ENCODE data around the gene MDFIC2. TPM values are rescaled to one million over a fixed set of nuclear protein-coding genes. Genes with fewer than 3 reads are reported as not detected.

Gene MDFIC2
- total RNA-seq, 5 donors from 2014 or later (not counting 1 experiment from before 2014, with no cell fraction given): not detected

DNA sequence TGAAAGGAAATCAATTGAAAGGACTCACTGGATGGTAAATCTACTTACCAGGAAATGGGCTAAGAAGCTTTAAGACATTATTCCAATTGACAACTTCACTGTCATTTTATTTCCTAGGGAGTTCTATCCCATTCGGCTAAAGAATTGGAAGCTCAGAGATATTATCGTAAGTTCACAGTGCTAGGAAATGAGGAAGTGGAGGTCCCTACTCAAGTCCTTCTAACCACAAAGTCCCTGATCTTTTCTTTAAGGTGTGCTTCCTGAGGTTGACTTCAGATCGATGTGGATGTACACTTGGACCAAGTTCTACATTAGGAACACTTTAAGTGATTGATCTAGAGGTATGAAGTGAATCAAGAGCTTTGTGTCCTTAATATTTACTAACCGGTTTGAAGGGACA is 63.6 kb downstream of the MDFIC2 start:
- Histone ChIP-seq H3K4me1 (ENCODE audit: control insufficient read depth in 1 of 2, extremely low read depth in 1 of 2, insufficient read depth in 2 of 2, low read length in 2 of 2) (no peaks in the 10 kb centered on the region), H3K4me3 (ENCODE audit: control insufficient read depth in 1 of 2, extremely low read depth in 1 of 2, low read length in 1 of 2) (no peak overlapping the region), H3K9me3 (no peaks in the 10 kb centered on the region), H3K27ac (ENCODE audit: low read length) (no peak overlapping the region), H3K27me3 (replicated peaks in 1 of 2; ENCODE audit: control insufficient read depth in 2 of 2, extremely low read depth in 1 of 2, insufficient read depth in 2 of 2, low read length in 1 of 2) (no peaks in the 10 kb centered on the region), H3K36me3 (ENCODE audit: control insufficient read depth in 2 of 2, extremely low read depth in 1 of 2, insufficient read depth in 1 of 2, low read length in 1 of 2) (no peaks in the 10 kb centered on the region)
- no peak overlapping the region for H3K27ac Mint-ChIP-seq
- no peak for DNase-seq
- POLR2A ChIA-PET: no interaction called here
- ATAC-seq (replicated peaks in 1 of 4): no peak
- H3K27me3 Mint-ChIP-seq: peaks cover 0 to 2% of the 10 kb centered on the region in 2 donors
- no peaks in the 10 kb centered on the region for H3K4me1 Mint-ChIP-seq
- H3K9me3 Mint-ChIP-seq: peaks cover 3 to 4% (median 3%) of the 10 kb centered on the region in 3 donors
- H3K4me3 Mint-ChIP-seq: no peak overlapping the region
- WGBS (ENCODE audit: insufficient coverage): no CpG with 5 or more reads among the region's 4 CpGs
- no peaks in the 10 kb centered on the region for H3K36me3 Mint-ChIP-seq
- CTCF ChIA-PET: no interaction called here

DNA sequence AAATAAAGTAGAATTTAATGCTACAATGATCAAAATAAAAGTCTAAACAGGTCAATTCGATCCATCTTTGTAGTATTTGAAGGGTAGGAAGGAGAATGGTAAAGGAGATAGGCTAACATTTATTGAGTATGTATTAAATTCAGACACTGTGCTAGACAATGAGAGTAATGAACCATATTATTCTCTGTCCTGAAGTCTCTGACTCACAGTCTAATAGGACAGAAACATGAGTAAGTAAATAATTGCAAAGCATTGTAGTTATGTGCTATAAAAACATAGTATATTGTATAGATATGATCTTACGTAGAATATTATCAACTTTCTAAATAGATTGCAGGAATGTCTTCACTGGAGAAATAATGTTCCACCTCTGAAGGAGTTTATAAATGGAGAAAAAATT is 64.5 kb downstream of the MDFIC2 start:
- ATAC-seq (replicated peaks in 1 of 4) (no peak), DNase-seq (no peak)
- POLR2A ChIA-PET: no interaction called here
- no peaks in the 10 kb centered on the region for H3K27me3 ChIP-seq (replicated peaks in 1 of 2; ENCODE audit: control insufficient read depth in 2 of 2, extremely low read depth in 1 of 2, insufficient read depth in 2 of 2, low read length in 1 of 2)
- H3K27ac ChIP-seq (ENCODE audit: low read length): no peak overlapping the region
- peaks cover 2 to 4% of the 10 kb centered on the region in 2 donors for H3K27me3 Mint-ChIP-seq
- no peaks in the 10 kb centered on the region for H3K4me1 ChIP-seq (ENCODE audit: control insufficient read depth in 1 of 2, extremely low read depth in 1 of 2, insufficient read depth in 2 of 2, low read length in 2 of 2)
- no peak overlapping the region for H3K27ac Mint-ChIP-seq
- no CpG with 5 or more reads among the region's 2 CpGs for WGBS (ENCODE audit: insufficient coverage)
- no peak overlapping the region for H3K4me3 ChIP-seq (ENCODE audit: control insufficient read depth in 1 of 2, extremely low read depth in 1 of 2, low read length in 1 of 2)
- H3K4me1 Mint-ChIP-seq: no peaks in the 10 kb centered on the region
- no peaks in the 10 kb centered on the region for H3K36me3 ChIP-seq (ENCODE audit: control insufficient read depth in 2 of 2, extremely low read depth in 1 of 2, insufficient read depth in 1 of 2, low read length in 1 of 2)
- no peaks in the 10 kb centered on the region for H3K36me3 Mint-ChIP-seq
- CTCF ChIA-PET: no interaction called here
- H3K9me3 ChIP-seq: no peaks in the 10 kb centered on the region
- peaks cover 3 to 4% (median 3%) of the 10 kb centered on the region in 3 donors for H3K9me3 Mint-ChIP-seq
- H3K4me3 Mint-ChIP-seq: no peak overlapping the region

DNA sequence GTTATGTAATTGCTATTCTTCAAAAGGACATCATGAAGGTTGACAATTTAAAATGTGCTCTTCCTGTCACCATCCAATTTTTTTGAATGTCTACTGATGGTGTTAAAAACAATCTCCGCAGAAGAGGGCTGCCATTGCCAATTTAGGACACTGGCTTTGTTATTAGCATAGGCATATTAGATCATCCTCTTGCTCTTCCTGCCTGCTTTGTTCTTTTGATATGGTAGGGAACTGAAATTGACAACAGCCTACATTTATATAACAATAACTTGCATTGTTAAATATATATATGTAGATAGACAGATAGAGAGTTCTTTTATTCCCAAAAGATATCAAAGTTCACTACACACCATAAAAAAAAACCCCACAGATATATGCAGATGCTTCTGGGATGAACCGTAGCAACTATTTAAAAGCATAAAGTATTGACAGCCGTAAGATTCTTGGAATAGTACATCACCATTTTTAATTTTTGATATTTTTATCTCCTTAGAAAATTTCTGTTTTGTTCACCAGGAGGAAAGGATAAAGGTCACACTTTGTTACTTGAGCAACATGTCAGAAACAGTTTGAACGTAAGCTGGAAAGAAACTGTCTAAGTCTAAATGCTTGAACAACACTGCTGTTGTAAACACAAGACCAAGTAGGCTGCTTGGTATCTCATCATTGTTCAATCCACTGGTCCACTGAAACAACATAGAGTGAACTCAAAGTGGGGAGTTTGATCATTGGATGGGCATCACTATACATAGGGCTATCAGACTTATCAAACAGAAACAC is 66.5 kb downstream of the MDFIC2 start:
- ChIA-PET CTCF (no interaction called here), POLR2A (no interaction called here)
- no peak for DNase-seq
- H3K36me3 Mint-ChIP-seq: no peaks in the 10 kb centered on the region
- Histone ChIP-seq H3K36me3 (ENCODE audit: control insufficient read depth in 2 of 2, extremely low read depth in 1 of 2, insufficient read depth in 1 of 2, low read length in 1 of 2) (no peaks in the 10 kb centered on the region), H3K27me3 (replicated peaks in 1 of 2; ENCODE audit: control insufficient read depth in 2 of 2, extremely low read depth in 1 of 2, insufficient read depth in 2 of 2, low read length in 1 of 2) (no peaks in the 10 kb centered on the region), H3K27ac (ENCODE audit: low read length) (no peak overlapping the region), H3K9me3 (no peaks in the 10 kb centered on the region), H3K4me1 (ENCODE audit: control insufficient read depth in 1 of 2, extremely low read depth in 1 of 2, insufficient read depth in 2 of 2, low read length in 2 of 2) (no peaks in the 10 kb centered on the region), H3K4me3 (ENCODE audit: control insufficient read depth in 1 of 2, extremely low read depth in 1 of 2, low read length in 1 of 2) (no peak overlapping the region)
- H3K27me3 Mint-ChIP-seq: peaks cover 2 to 4% of the 10 kb centered on the region in 2 donors
- H3K4me3 Mint-ChIP-seq: no peak overlapping the region
- peaks cover 3 to 4% (median 3%) of the 10 kb centered on the region in 3 donors for H3K9me3 Mint-ChIP-seq
- H3K27ac Mint-ChIP-seq: no peak overlapping the region
- no CpG with 5 or more reads among the region's 4 CpGs for WGBS (ENCODE audit: insufficient coverage)
- no peaks in the 10 kb centered on the region for H3K4me1 Mint-ChIP-seq
- no peak for ATAC-seq (replicated peaks in 1 of 4)

DNA sequence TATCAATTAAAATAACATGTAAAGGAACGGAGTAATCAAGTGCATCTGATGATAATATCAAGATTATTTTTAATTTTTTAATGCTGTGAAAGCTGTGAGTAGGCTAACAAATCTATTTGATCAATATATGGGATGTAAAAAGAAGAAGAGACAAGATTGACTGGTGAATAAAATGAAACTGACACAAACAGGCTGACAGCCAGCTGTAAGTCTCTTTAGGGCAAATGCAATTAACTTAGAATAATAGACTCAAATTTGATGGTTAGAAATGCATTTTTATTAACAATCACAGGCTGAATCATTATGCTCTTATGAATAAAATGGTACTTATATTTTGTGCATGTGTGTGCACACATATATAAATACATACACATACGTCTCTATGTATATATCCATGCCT is 68.0 kb downstream of the MDFIC2 start:
- no peaks in the 10 kb centered on the region for H3K27me3 ChIP-seq (replicated peaks in 1 of 2; ENCODE audit: control insufficient read depth in 2 of 2, extremely low read depth in 1 of 2, insufficient read depth in 2 of 2, low read length in 1 of 2)
- no peaks in the 10 kb centered on the region for H3K9me3 ChIP-seq
- POLR2A ChIA-PET: no interaction called here
- Mint-ChIP-seq H3K36me3 (no peaks in the 10 kb centered on the region), H3K27me3 (peaks cover 2 to 4% of the 10 kb centered on the region in 2 donors), H3K4me1 (no peaks in the 10 kb centered on the region), H3K9me3 (peaks cover 3 to 4% (median 3%) of the 10 kb centered on the region in 3 donors), H3K27ac (no peak overlapping the region), H3K4me3 (no peak overlapping the region)
- CTCF ChIA-PET: no interaction called here
- H3K27ac ChIP-seq (ENCODE audit: low read length): no peak overlapping the region
- no peaks in the 10 kb centered on the region for H3K4me1 ChIP-seq (ENCODE audit: control insufficient read depth in 1 of 2, extremely low read depth in 1 of 2, insufficient read depth in 2 of 2, low read length in 2 of 2)
- no peak for DNase-seq
- no peaks in the 10 kb centered on the region for H3K36me3 ChIP-seq (ENCODE audit: control insufficient read depth in 2 of 2, extremely low read depth in 1 of 2, insufficient read depth in 1 of 2, low read length in 1 of 2)
- ATAC-seq (replicated peaks in 1 of 4): no peak
- no CpG with 5 or more reads among the region's 2 CpGs for WGBS (ENCODE audit: insufficient coverage)
- no peak overlapping the region for H3K4me3 ChIP-seq (ENCODE audit: control insufficient read depth in 1 of 2, extremely low read depth in 1 of 2, low read length in 1 of 2)

DNA sequence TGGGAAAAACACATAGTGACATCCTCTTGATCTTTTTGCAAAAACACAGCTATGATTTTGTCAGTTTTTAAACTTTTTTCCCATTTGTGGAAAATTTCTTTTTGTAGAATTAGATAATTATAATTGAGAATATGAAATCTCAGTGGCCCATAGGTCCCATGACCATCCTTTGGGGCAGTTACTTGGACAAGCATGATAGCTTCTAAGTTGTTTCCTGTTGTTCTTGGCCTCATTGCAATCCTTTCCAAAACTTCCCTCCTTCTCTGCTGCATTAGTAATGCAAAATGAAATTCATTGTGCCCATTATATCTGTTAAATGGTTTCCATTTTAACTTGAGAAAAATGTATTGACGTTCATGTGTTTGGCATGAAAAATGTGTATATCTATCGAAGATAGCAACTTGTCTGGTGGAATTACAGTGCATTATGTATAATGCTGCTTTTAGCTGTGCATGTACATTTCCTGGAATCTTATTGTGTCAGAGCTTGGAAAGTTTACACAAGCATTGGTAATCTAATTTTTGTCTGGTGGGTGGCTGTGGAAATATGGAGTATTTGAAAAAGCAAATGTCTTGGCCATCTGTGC is 70.0 kb downstream of the MDFIC2 start:
- no peaks in the 10 kb centered on the region for H3K36me3 Mint-ChIP-seq
- Histone ChIP-seq H3K27ac (ENCODE audit: low read length) (no peak overlapping the region), H3K9me3 (no peaks in the 10 kb centered on the region), H3K4me1 (ENCODE audit: control insufficient read depth in 1 of 2, extremely low read depth in 1 of 2, insufficient read depth in 2 of 2, low read length in 2 of 2) (no peaks in the 10 kb centered on the region), H3K4me3 (ENCODE audit: control insufficient read depth in 1 of 2, extremely low read depth in 1 of 2, low read length in 1 of 2) (no peak overlapping the region), H3K27me3 (replicated peaks in 1 of 2; ENCODE audit: control insufficient read depth in 2 of 2, extremely low read depth in 1 of 2, insufficient read depth in 2 of 2, low read length in 1 of 2) (no peaks in the 10 kb centered on the region), H3K36me3 (ENCODE audit: control insufficient read depth in 2 of 2, extremely low read depth in 1 of 2, insufficient read depth in 1 of 2, low read length in 1 of 2) (no peaks in the 10 kb centered on the region)
- WGBS (ENCODE audit: insufficient coverage): 100% methylated on average over 2 of the region's 2 CpGs
- H3K4me3 Mint-ChIP-seq: no peak overlapping the region
- H3K9me3 Mint-ChIP-seq: peaks cover 3 to 5% (median 4%) of the 10 kb centered on the region in 3 donors
- DNase-seq: no peak
- peaks cover 2 to 4% of the 10 kb centered on the region in 2 donors for H3K27me3 Mint-ChIP-seq
- ATAC-seq (replicated peaks in 1 of 4): no peak
- ChIA-PET POLR2A (interaction anchor here in 1 of 2 donors (0.6 kb wide), 1 partner anchor 24 kb away, joined by 3 read pairs; no protein-coding TSS in a partner anchor), CTCF (no interaction called here)
- H3K4me1 Mint-ChIP-seq: no peaks in the 10 kb centered on the region
- no peak overlapping the region for H3K27ac Mint-ChIP-seq

DNA sequence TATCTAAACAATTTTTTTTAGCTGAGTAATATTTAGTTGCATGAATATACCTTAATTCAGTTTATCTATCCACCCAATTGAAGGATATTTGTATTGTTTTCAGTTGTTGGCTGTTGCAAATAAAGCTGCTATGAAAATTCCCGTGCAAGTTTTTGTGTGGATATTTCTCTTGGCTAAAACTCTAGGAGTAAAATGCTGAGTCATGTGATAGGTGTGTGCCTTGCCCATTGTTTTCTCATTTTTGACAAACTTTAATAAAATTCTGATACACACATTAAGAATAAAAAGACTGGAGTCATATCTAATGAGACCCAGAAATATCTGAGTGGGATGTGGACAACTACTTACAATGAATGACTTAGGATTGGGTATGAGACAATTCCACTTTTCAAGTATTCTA is 78.6 kb downstream of the MDFIC2 start:
- WGBS (ENCODE audit: insufficient coverage): no CpG with 5 or more reads among the region's 1 CpG
- POLR2A ChIA-PET: interaction anchor here in 1 of 2 donors (1.0 kb wide), 1 partner anchor 18 kb away, joined by 3 read pairs; no protein-coding TSS in a partner anchor
- DNase-seq (no peak), ATAC-seq (replicated peaks in 1 of 4) (no peak)
- Mint-ChIP-seq H3K4me1 (no peaks in the 10 kb centered on the region), H3K27me3 (peaks cover 0 to 9% of the 10 kb centered on the region in 2 donors), H3K4me3 (no peak overlapping the region), H3K27ac (no peak overlapping the region), H3K36me3 (no peaks in the 10 kb centered on the region), H3K9me3 (peaks cover 0 to 12% (median 2%) of the 10 kb centered on the region in 3 donors)
- Histone ChIP-seq H3K9me3 (no peaks in the 10 kb centered on the region), H3K4me3 (ENCODE audit: control insufficient read depth in 1 of 2, extremely low read depth in 1 of 2, low read length in 1 of 2) (no peak overlapping the region), H3K36me3 (ENCODE audit: control insufficient read depth in 2 of 2, extremely low read depth in 1 of 2, insufficient read depth in 1 of 2, low read length in 1 of 2) (no peaks in the 10 kb centered on the region), H3K27ac (ENCODE audit: low read length) (no peak overlapping the region), H3K4me1 (ENCODE audit: control insufficient read depth in 1 of 2, extremely low read depth in 1 of 2, insufficient read depth in 2 of 2, low read length in 2 of 2) (no peaks in the 10 kb centered on the region), H3K27me3 (replicated peaks in 1 of 2; ENCODE audit: control insufficient read depth in 2 of 2, extremely low read depth in 1 of 2, insufficient read depth in 2 of 2, low read length in 1 of 2) (no peaks in the 10 kb centered on the region)
- CTCF ChIA-PET: no interaction called here
